Effector CD4-positive, alpha-beta T cell (primary cell): Measurements from ENCODE around the gene CHPT1.
"Not testable (repeated sequence)": the region's sequence is repeated elsewhere in the genome, so short reads cannot be mapped to it uniquely, and the experiment has no call there.

Experiments
- DNase-seq: peaks from one replicate; pipeline ENCODE4 v3.0.0-alpha.2; 2020

CHPT1 gene

GRCh38 chr12:101727098-101727497, 29.7 kb downstream of the CHPT1 start:
- DNase-seq = no peak

- no peak for DNase-seq
Measured at GRCh38 chr12:101729842-101730241, 32.4 kb downstream of the CHPT1 start.

- DNase-seq = no peak
Measured at GRCh38 chr12:101732318-101732717, 34.9 kb downstream of the CHPT1 start.

GRCh38 chr12:101733166-101733565, 35.7 kb downstream of the CHPT1 start:
- DNase-seq = no peak

- DNase-seq = not testable (repeated sequence)
Measured at GRCh38 chr12:101734482-101734881, 37.0 kb downstream of the CHPT1 start.

- DNase-seq = no peak
Measured at GRCh38 chr12:101737476-101737875, 40.0 kb downstream of the CHPT1 start.

GRCh38 chr12:101738920-101739665, 41.7 kb downstream of the CHPT1 start, which contains the start of gene SYCP3:
TSS of gene SYCP3 (minus strand) at chr12:101739462. CDS start at chr12:101737935, 1,527 bp downstream.
- DNase-seq = no peak

- DNase-seq = no peak
Measured at GRCh38 chr12:101740566-101740965, 43.1 kb downstream of the CHPT1 start.

GRCh38 chr12:101740980-101741379, 43.5 kb downstream of the CHPT1 start:
- DNase-seq = no peak

- no peak for DNase-seq
Measured at GRCh38 chr12:101743242-101743641, 45.8 kb downstream of the CHPT1 start.

GRCh38 chr12:101743724-101744472, 46.5 kb downstream of the CHPT1 start:
- DNase-seq = no peak

GRCh38 chr12:101745481-101745880, 48.0 kb downstream of the CHPT1 start:
- DNase-seq = no peak

- DNase-seq = no peak
Measured at GRCh38 chr12:101746196-101746595, 48.8 kb downstream of the CHPT1 start.

- no peak for DNase-seq
Measured at GRCh38 chr12:101746661-101747060, 49.2 kb downstream of the CHPT1 start.

- DNase-seq = no peak
Measured at GRCh38 chr12:101747697-101748096, 50.3 kb downstream of the CHPT1 start.

- no peak for DNase-seq
Measured at GRCh38 chr12:101748907-101749306, 51.5 kb downstream of the CHPT1 start.

GRCh38 chr12:101749657-101750056, 52.2 kb downstream of the CHPT1 start:
- DNase-seq = no peak

GRCh38 chr12:101750152-101750551, 52.7 kb downstream of the CHPT1 start:
- no peak for DNase-seq

GRCh38 chr12:101759396-101760047, 62.1 kb downstream of the CHPT1 start:
- no peak for DNase-seq

GRCh38 chr12:101761350-101761749, 63.9 kb downstream of the CHPT1 start:
- DNase-seq = no peak

GRCh38 chr12:101761781-101762180, 64.3 kb downstream of the CHPT1 start:
- no peak for DNase-seq

- DNase-seq = no peak
Measured at GRCh38 chr12:101763246-101763931, 65.9 kb downstream of the CHPT1 start.
